HL-60 (cell line): ENCODE data around the gene IQSEC1.

ENCODE experiments used
- CTCF ChIP-seq: IDR thresholded peaks from one replicate; pipeline ENCODE4 v1.5.1; 2011; ENCODE audit warnings: low read length, control low read depth, inconsistent platforms; ENCODE audit not compliant: insufficient read depth
- GABPA ChIP-seq: IDR thresholded peaks from 2 replicates; pipeline ENCODE4 v1.6.1; 2012; ENCODE audit warnings: low read depth
- POLR2AphosphoS5 ChIP-seq: IDR thresholded peaks from 2 replicates; pipeline ENCODE4 v1.6.1; 2012; ENCODE audit warnings: low read depth

- no peak for TF ChIP-seq CTCF
- no peak for TF ChIP-seq GABPA
- TF ChIP-seq POLR2AphosphoS5, result no peak
Observed at GRCh38 chr3:13053420-13053819, 19.8 kb downstream of the IQSEC1 start.
